Measurements from ENCODE around the gene MPND.

MPND gene

GRCh38 chr19:4350111-4350510 lies 6.7 kb downstream of the MPND start:
- no peak for DNase-seq

GRCh38 chr19:4350726-4351125 lies 7.4 kb downstream of the MPND start:
- DNase-seq = no peak

GRCh38 chr19:4352701-4353121 lies 9.3 kb downstream of the MPND start:
- peak; percentile 67 for DNase-seq

- no peak for DNase-seq
Observed at GRCh38 chr19:4354282-4354681, 10.9 kb downstream of the MPND start.

GRCh38 chr19:4354897-4355296 lies 11.5 kb downstream of the MPND start:
- no peak for DNase-seq

- no peak for DNase-seq
Observed at GRCh38 chr19:4357095-4357797, 13.9 kb downstream of the MPND start.

GRCh38 chr19:4357921-4358326 lies 14.6 kb downstream of the MPND start:
- DNase-seq = no peak

GRCh38 chr19:4358709-4359626 lies 15.6 kb downstream of the MPND start:
- no peak for DNase-seq

GRCh38 chr19:4359627-4360000 lies 16.3 kb downstream of the MPND start:
- DNase-seq = no peak

- DNase-seq = no peak
Observed at GRCh38 chr19:4360081-4360569, 16.8 kb downstream of the MPND start.

- DNase-seq = no peak
Observed at GRCh38 chr19:4360641-4361151, 17.3 kb downstream of the MPND start.

GRCh38 chr19:4361152-4362046 lies 18.0 kb downstream of the MPND start:
- no peak for DNase-seq

GRCh38 chr19:4362101-4362828 lies 18.9 kb downstream of the MPND start:
- DNase-seq = no peak

- no peak for DNase-seq
Observed at GRCh38 chr19:4362831-4363545, 19.6 kb downstream of the MPND start.

- no peak for DNase-seq
Observed at GRCh38 chr19:4363571-4364304, 20.4 kb downstream of the MPND start.

GRCh38 chr19:4365341-4365740 lies 22.0 kb downstream of the MPND start:
- DNase-seq = no peak

- no peak for DNase-seq
Observed at GRCh38 chr19:4365791-4366665, 22.7 kb downstream of the MPND start.

GRCh38 chr19:4366666-4367335 lies 23.4 kb downstream of the MPND start:
- DNase-seq = no peak

GRCh38 chr19:4367336-4367723 lies 24.0 kb downstream of the MPND start:
- DNase-seq = no peak

Data from RPMI8226 (cell line).